Breast epithelium (tissue), 4 donors: ENCODE measurements around the gene PPARG. TPM values are rescaled to one million over a fixed set of nuclear protein-coding genes. Genes with fewer than 3 reads are reported as not detected.

Experiments used
- DNase-seq, 2 donors: peaks; one replicate each; pipeline ENCODE4 v3.0.0-alpha.2; 2019; ENCODE audit warnings: low spot score in 2 of 2
- H3K27ac ChIP-seq, 2 donors: fragments of 200-600 bp; sonication (generic) in 1 of 2; one replicate each; pipeline ENCODE4 v1.5.1; 2016 to 2019; ENCODE audit warnings: mild to moderate bottlenecking in 1 of 2
- H3K27me3 ChIP-seq, 2 donors: fragments of 200-600 bp; sonication (generic) in 1 of 2; one replicate each; pipeline versions ENCODE4 v1.5.1 to v1.6.0; 2017 to 2019; ENCODE audit warnings: control low read depth in 1 of 2, mild to moderate bottlenecking in 1 of 2
- H3K36me3 ChIP-seq: fragments of 200-600 bp; one replicate; pipeline ENCODE4 v1.5.1; 2019
- H3K4me1 ChIP-seq, 2 donors: fragments of 200-600 bp; sonication (generic); one replicate each; pipeline ENCODE4 v1.5.1; 2016 to 2019; ENCODE audit warnings: control low read depth in 1 of 2
- H3K4me3 ChIP-seq, 3 donors: fragments of 200-600 bp; sonication (generic); 1 replicate in 2 of 3; 2 replicates in 1 of 3; pipeline ENCODE4 v1.5.1; 2016 to 2019; ENCODE audit warnings: mild to moderate bottlenecking in 3 of 3, moderate library complexity in 2 of 3
- H3K9me3 ChIP-seq, 2 donors: fragments of 200-600 bp; sonication (generic) in 1 of 2; one replicate each; pipeline ENCODE4 v1.5.1; 2016 to 2019; ENCODE audit warnings: control low read depth in 1 of 2
- CTCF ChIP-seq, 3 donors: fragments of 450-650 bp; IDR thresholded peaks; one replicate each; pipeline ENCODE4 v1.5.1; 2016 to 2017; ENCODE audit warnings: antibody characterized with exemption in 3 of 3, mild to moderate bottlenecking in 3 of 3, moderate library complexity in 3 of 3
- POLR2A ChIP-seq: fragments of 450-650 bp; IDR thresholded peaks from one replicate; pipeline ENCODE4 v1.6.1; 2016; ENCODE audit warnings: antibody characterized with exemption, mild to moderate bottlenecking, moderate library complexity
- POLR2AphosphoS5 ChIP-seq, 3 donors: sonication (generic); formaldehyde crosslinking; IDR thresholded peaks; one replicate each; pipeline ENCODE4 v1.6.1; 2017; ENCODE audit warnings: antibody characterized with exemption in 3 of 3
- intact Hi-C: fragments of 100-400 bp; cut with DNase I; formaldehyde crosslinking; loops from one replicate; pipeline ENCODE4 v1.15.1; 2023; ENCODE audit warnings: low total_unique reads
- total RNA-seq, 3 donors: library from RNA; depleted of rRNA; stranded (reverse); fragments of >200 nt; gene quantifications; one replicate each; pipeline ENCODE4 v1.1.0, GENCODE V29; 2016

Gene PPARG
- total RNA-seq, 3 donors from 2014 or later = 44.2 to 359 (median 96.0) TPM

- no peak overlapping the region for H3K4me3 ChIP-seq
Measured at GRCh38 chr3:12462159-12462947, 173.5 kb downstream of the PPARG start.

GRCh38 chr3:12463686-12464085 is 174.8 kb downstream of the PPARG start:
- no peaks in the 10 kb centered on the region for H3K27me3 ChIP-seq
- no peaks in the 10 kb centered on the region for H3K9me3 ChIP-seq
- intact Hi-C loops = no loop called here
- no peaks in the 10 kb centered on the region for H3K36me3 ChIP-seq
- no peak overlapping the region for H3K27ac ChIP-seq
- H3K4me1 ChIP-seq = no peaks in the 10 kb centered on the region
- no peak overlapping the region for H3K4me3 ChIP-seq
- DNase-seq = no peak
- no peak for TF ChIP-seq CTCF (IDR thresholded peaks at IDR 0.05)
- no peak for TF ChIP-seq POLR2A

More at GRCh38 chr3:12462159-12462947, 173.5 kb downstream of the PPARG start:
- TF ChIP-seq POLR2AphosphoS5 (IDR thresholded peaks at IDR 0.05) = no peak
- TF ChIP-seq POLR2A = no peak
- TF ChIP-seq CTCF (IDR thresholded peaks at IDR 0.05) = no peak
- H3K4me1 ChIP-seq = no peaks in the 10 kb centered on the region
- no peaks in the 10 kb centered on the region for H3K27me3 ChIP-seq
- no peak for DNase-seq
- intact Hi-C loops = no loop called here
- H3K27ac ChIP-seq = no peak overlapping the region
- no peaks in the 10 kb centered on the region for H3K36me3 ChIP-seq
- no peaks in the 10 kb centered on the region for H3K9me3 ChIP-seq

- DNase-seq = no peak
Measured at GRCh38 chr3:12464181-12464580, 175.3 kb downstream of the PPARG start.

GRCh38 chr3:12465151-12465835 is 176.4 kb downstream of the PPARG start:
- no peaks in the 10 kb centered on the region for H3K4me1 ChIP-seq
- H3K9me3 ChIP-seq = no peaks in the 10 kb centered on the region
- no peaks in the 10 kb centered on the region for H3K27me3 ChIP-seq
- TF ChIP-seq POLR2AphosphoS5 (IDR thresholded peaks at IDR 0.05) = no peak
- no peak for TF ChIP-seq CTCF (IDR thresholded peaks at IDR 0.05)
- TF ChIP-seq POLR2A = no peak
- no peak overlapping the region for H3K4me3 ChIP-seq
- intact Hi-C loops = no loop called here
- no peaks in the 10 kb centered on the region for H3K36me3 ChIP-seq
- H3K27ac ChIP-seq = no peak overlapping the region
- no peak for DNase-seq

More at GRCh38 chr3:12464181-12464580, 175.3 kb downstream of the PPARG start:
- TF ChIP-seq CTCF (IDR thresholded peaks at IDR 0.05) (no peak), POLR2A (no peak), POLR2AphosphoS5 (IDR thresholded peaks at IDR 0.05) (no peak)
- H3K4me1 ChIP-seq = no peaks in the 10 kb centered on the region
- no peak overlapping the region for H3K4me3 ChIP-seq
- H3K27ac ChIP-seq = no peak overlapping the region
- no peaks in the 10 kb centered on the region for H3K36me3 ChIP-seq
- no peaks in the 10 kb centered on the region for H3K27me3 ChIP-seq
- H3K9me3 ChIP-seq = no peaks in the 10 kb centered on the region
- intact Hi-C loops = no loop called here

GRCh38 chr3:12465836-12466225 is 177.0 kb downstream of the PPARG start:
- no peaks in the 10 kb centered on the region for H3K27me3 ChIP-seq
- intact Hi-C loops = no loop called here
- no peak for DNase-seq
- no peak overlapping the region for H3K27ac ChIP-seq
- H3K9me3 ChIP-seq = no peaks in the 10 kb centered on the region
- H3K4me3 ChIP-seq = no peak overlapping the region
- no peaks in the 10 kb centered on the region for H3K4me1 ChIP-seq
- no peak for TF ChIP-seq POLR2AphosphoS5 (IDR thresholded peaks at IDR 0.05)
- no peaks in the 10 kb centered on the region for H3K36me3 ChIP-seq
